Measurements from ENCODE around the gene ZNF687. TPM values are rescaled to one million over a fixed set of nuclear protein-coding genes. Genes with fewer than 3 reads are reported as not detected.

ZNF687 gene
- total and polyA plus RNA-seq, 2 of the 4 experiments (the other 2 are of a cell fraction): 5.7 to 10.8 TPM

DNA sequence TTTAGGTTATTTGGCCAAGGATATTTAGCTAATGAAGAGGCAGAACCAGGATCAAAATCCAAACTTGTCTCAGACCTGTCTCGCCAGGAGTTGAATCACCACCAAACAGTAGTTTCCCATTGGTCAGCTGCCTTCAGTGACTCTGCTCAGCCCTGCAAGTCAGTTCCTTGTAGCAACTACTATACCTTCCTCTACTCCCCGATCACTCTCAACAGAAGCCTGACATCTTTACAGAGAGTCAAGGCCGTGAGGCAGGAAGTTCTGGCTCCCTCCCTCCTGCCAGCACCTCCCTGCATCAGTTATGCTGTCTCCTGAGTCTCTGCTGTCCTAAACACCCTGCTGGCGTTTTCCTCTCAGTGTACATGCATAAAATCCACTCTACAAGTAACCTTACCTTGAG lies 14.3 kb upstream of the ZNF687 start:
- Histone ChIP-seq H3K4me2 (ENCODE audit: low read depth, low read length) (no peak overlapping the region), H3K23ac (ENCODE audit: low read depth, low read length) (no peak overlapping the region), H3K36me3 (ENCODE audit: control insufficient read depth, insufficient read depth, low read length) (peaks cover 48% of the 10 kb centered on the region), H2BK20ac (ENCODE audit: low read depth, low read length) (no peak overlapping the region), H3K9ac (ENCODE audit: low read depth, low read length) (no peak overlapping the region), H3K27me3 (ENCODE audit: control insufficient read depth, insufficient read depth, low read length) (no peaks in the 10 kb centered on the region), H4K5ac (ENCODE audit: low read depth, low read length) (no peak overlapping the region), H3K18ac (ENCODE audit: low read depth, low read length) (no peak overlapping the region), H2AK5ac (ENCODE audit: low read depth, low read length) (no peak overlapping the region), H3K9me3 (ENCODE audit: control insufficient read depth, insufficient read depth, low read length) (no peaks in the 10 kb centered on the region), H3K4me1 (ENCODE audit: control insufficient read depth, insufficient read depth, low read length) (no peaks in the 10 kb centered on the region), H3K4ac (ENCODE audit: low read depth, low read length) (no peak overlapping the region), H4K91ac (ENCODE audit: insufficient read depth, low read depth, low read length) (no peak overlapping the region), H3K79me1 (ENCODE audit: low read depth in 1 of 2, low read length in 2 of 2) (peaks cover 0 to 17% of the 10 kb centered on the region in 2 experiments; a peak in 3 of 4 replicates), H3K56ac (ENCODE audit: extremely low read depth, insufficient read depth, low read length) (no peak overlapping the region), H3K27ac (ENCODE audit: insufficient read depth, low read length) (no peak overlapping the region), H3K4me3 (ENCODE audit: insufficient read depth, low read depth, low read length) (no peak overlapping the region), H2BK15ac (ENCODE audit: low read depth, low read length) (no peak overlapping the region), H2BK5ac (ENCODE audit: low read depth, low read length, poor library complexity, severe bottlenecking) (no peak overlapping the region), H2BK120ac (ENCODE audit: low read depth, low read length) (no peak overlapping the region), H3K14ac (replicated peaks; ENCODE audit: low read depth, low read length) (no peak overlapping the region), H2AFZ (replicated peaks; ENCODE audit: low read length, poor library complexity) (no peak overlapping the region), H4K8ac (ENCODE audit: low read depth in 2 of 2, low read length in 2 of 2) (no peak overlapping the region), H4K20me1 (ENCODE audit: insufficient read depth, low read length) (no peaks in the 10 kb centered on the region), H3K9me1 (ENCODE audit: insufficient read depth, low read length) (no peaks in the 10 kb centered on the region), H2AK9ac (replicated peaks; ENCODE audit: low read depth, low read length, poor library complexity) (no peak overlapping the region)
- intact Hi-C loops (cut with micrococcal nuclease): no loop called here
- in situ Hi-C loops (cut with MboI; ENCODE audit: low sequenced_read_pairs): no loop called here
- no TSS peak for BruUV-seq (replicated peaks)
- ChIA-PET POLR2A (ENCODE audit: unreplicated experiment) (no interaction called here), CTCF (no interaction called here)
- DNase-seq (peak; percentile 13), ATAC-seq (ENCODE audit: low read depth) (no peak)
- TF ChIP-seq NFE2L2 (IDR thresholded peaks at IDR 0.05; ENCODE audit: low read depth, low read length) (no peak), CEBPB (IDR thresholded peaks at IDR 0.05; ENCODE audit: low read depth, low read length) (no peak), POLR2A (IDR thresholded peaks at IDR 0.05; ENCODE audit: low read depth, low read length) (no peak), BHLHE40 (IDR thresholded peaks at IDR 0.05; ENCODE audit: low read depth, low read length) (no peak), RCOR1 (IDR thresholded peaks at IDR 0.05; ENCODE audit: insufficient replicate concordance, low read length) (no peak)
- TF ChIP-seq, protein P1, sequence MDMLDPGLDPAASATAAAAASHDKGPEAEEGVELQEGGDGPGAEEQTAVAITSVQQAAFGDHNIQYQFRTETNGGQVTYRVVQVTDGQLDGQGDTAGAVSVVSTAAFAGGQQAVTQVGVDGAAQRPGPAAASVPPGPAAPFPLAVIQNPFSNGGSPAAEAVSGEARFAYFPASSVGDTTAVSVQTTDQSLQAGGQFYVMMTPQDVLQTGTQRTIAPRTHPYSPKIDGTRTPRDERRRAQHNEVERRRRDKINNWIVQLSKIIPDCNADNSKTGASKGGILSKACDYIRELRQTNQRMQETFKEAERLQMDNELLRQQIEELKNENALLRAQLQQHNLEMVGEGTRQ (IDR thresholded peaks at IDR 0.05; ENCODE audit: low read depth, low read length): no peak
- TF ChIP-seq, protein P2, sequence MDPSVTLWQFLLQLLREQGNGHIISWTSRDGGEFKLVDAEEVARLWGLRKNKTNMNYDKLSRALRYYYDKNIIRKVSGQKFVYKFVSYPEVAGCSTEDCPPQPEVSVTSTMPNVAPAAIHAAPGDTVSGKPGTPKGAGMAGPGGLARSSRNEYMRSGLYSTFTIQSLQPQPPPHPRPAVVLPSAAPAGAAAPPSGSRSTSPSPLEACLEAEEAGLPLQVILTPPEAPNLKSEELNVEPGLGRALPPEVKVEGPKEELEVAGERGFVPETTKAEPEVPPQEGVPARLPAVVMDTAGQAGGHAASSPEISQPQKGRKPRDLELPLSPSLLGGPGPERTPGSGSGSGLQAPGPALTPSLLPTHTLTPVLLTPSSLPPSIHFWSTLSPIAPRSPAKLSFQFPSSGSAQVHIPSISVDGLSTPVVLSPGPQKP (IDR thresholded peaks at IDR 0.05; ENCODE audit: borderline replicate concordance, low read depth, low read length): no peak
- WGBS, 2 experiments (ENCODE audit: extremely low coverage in 2 of 2, insufficient read length in 1 of 2): 85% methylated on average over 3 of the region's 4 CpGs; no CpG with 5 or more reads in 1 of the 2 experiments
- dilution Hi-C loops (cut with HindIII; ENCODE audit: low sequenced_read_pairs, unreplicated experiment): no loop called here

All from IMR-90 (cell line).